ENCODE measurements around the gene WWC1.
"Not testable (repeated sequence)": the region's sequence is repeated elsewhere in the genome, so short reads cannot be mapped to it uniquely, and the experiment has no call there.

WWC1 gene

DNA sequence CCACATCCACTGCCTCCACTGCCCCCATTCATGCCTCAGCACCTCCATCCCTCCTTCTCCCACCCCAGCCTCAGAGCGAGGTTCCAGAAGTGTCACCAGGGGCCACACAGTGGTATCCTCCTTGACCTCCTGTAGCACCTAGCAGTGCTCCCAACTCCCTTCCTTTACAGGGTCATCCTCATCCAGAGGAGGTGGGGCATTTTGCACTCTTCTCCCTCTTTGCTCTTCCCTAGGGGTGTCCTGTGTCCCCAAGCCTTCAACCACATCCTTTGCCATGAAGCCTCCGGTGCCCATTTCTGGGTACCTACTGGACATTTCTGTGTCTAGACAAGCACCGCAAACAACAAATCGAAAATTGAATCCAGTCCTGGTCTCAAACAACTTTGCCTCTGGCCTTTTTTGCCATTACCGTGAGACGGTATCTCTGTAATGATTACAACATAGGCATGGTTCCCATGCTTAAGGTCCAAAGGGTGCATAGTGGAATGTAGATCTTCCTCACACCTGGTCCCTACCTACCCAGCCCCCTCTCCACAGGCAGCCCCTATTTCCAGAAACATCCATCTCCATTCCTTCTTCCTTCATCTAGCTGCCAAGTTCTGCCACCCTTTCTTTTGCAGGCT lies 17.6 kb downstream of the WWC1 start:
- no peak for DNase-seq (ENCODE audit: low read depth)

DNA sequence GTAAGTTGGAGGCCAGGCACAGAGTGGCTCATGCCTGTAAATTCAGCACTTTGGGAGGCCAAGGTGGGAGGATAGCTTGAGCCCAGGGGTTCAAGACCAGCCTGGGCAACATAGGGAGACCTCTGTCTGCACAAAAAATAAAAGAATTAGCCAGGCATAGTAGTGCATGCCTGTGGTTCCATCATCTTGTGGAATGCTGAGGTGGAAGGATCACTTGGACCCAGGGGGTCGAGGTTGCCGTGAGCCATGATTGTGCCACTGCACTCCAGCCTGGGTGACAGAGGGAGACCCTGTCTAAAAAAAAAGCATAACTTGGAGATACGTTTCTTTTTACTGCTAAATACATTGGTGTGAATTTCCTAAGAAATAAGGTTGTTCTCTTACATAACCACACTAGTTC lies 19.1 kb downstream of the WWC1 start:
- DNase-seq (ENCODE audit: low read depth) = not testable (repeated sequence)

- no peak for DNase-seq (ENCODE audit: low read depth)
Observed at GRCh38 chr5:168311061-168311566, 19.7 kb downstream of the WWC1 start.

- DNase-seq (ENCODE audit: low read depth) = no peak
Observed at GRCh38 chr5:168312606-168313295, 21.3 kb downstream of the WWC1 start.

DNA sequence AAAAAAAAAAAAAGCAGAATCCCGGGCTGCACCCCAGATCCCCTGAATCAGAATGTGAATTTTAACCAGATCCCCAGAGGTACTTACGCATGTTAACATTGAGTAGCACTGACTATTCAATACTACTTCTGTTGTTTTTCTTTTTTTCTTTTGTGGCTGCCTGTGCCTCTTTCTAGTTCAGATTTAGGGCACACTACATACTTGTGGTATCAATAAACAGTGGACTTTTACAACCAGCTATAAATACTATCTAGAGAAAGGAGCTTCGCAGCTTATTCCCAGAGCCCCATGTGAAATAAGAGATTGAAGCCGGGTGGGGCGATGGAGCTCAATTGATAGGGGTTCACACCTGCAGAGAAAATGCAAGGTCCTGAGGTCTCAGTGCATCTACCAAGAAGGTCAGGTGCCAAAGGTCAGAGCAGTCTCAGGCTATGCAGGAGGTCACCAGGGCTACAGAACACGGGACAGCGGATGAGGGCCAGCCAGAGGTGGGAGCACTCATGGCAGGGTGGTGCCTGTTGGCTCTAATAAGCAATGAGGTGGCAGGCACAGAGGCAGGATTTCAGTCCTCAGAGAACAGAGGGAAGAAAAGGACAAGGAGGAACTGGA lies 22.3 kb downstream of the WWC1 start:
- DNase-seq (ENCODE audit: low read depth) = no peak

GRCh38 chr5:168314735-168315411 lies 23.4 kb downstream of the WWC1 start:
- DNase-seq (ENCODE audit: low read depth) = no peak

GRCh38 chr5:168315416-168316138 lies 24.1 kb downstream of the WWC1 start:
- DNase-seq (ENCODE audit: low read depth) = no peak

- DNase-seq (ENCODE audit: low read depth) = no peak
Observed at GRCh38 chr5:168316139-168316578, 24.7 kb downstream of the WWC1 start.

DNA sequence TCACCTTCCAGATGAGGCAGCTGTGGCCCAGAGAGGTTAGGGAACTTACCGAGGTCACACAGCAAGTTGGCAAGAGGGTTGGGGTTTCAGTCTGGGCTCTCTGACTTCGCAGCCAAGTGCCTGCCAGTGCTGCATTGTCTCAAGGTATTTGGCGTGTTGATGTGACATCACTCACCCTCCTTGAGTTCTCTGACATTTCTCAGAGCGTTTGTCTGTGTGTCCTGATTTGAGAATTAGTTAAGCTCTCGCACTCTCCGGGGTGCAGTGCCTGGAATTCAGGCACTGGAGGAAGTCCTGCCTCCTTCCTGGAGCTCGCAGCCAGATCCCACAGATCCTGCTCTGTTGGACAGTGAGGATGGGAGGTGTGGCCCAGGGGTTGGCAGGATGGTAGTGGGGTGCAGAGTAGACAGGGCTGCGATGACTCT lies 25.7 kb downstream of the WWC1 start:
- DNase-seq (ENCODE audit: low read depth) = no peak

DNA sequence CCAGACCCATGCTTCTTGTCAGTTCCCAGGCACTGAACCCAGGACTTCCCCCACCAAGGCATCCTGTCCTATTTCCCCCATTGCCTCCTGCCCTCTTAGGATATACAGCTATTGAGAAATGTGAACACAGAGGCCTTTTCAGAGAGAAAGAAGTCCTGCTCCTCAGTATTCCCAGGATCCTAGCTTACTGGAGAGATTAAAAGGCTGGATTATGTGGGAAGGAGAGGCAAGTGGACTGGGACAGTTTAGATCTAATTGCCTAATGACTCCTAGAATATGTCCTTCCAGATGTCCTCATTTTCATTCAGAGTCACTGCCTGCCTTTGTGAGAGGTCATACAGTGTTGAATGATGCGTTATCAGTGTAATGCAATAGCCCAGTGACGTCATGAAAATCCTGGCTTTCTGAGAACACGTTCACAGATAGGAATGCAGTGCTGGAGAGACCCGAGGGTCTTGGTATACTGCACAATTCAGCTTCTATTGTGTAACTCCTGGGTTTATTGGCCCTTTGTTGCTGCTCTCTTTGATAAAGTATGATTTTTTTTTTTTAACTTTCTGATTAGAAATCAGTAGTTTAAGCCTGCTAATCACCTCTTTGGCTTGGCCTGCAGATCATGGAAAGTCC lies 26.2 kb downstream of the WWC1 start:
- DNase-seq (ENCODE audit: low read depth) = no peak

GRCh38 chr5:168318240-168318639 lies 26.8 kb downstream of the WWC1 start:
- no peak for DNase-seq (ENCODE audit: low read depth)

GRCh38 chr5:168319774-168320173 lies 28.3 kb downstream of the WWC1 start:
- no peak for DNase-seq (ENCODE audit: low read depth)

DNA sequence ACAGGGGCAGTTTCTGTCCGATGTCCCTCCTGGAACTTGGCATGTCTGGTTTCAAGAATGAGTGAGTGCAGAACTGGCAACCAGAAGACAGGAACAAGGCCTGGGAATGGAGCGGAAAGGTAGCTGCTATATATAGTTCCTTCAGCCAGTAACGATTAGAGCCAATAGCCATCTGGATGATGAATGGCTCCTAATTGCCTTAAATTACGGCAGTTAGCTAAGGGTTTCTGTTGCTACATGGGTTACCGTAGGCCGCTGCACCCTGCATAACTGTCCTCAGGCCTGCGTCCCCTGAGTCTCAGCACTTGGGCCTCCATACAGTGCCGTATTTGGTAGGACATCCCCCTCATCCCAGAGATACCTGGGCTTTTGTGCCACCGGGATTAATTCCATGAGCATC lies 29.4 kb downstream of the WWC1 start:
- no peak for DNase-seq (ENCODE audit: low read depth)

DNA sequence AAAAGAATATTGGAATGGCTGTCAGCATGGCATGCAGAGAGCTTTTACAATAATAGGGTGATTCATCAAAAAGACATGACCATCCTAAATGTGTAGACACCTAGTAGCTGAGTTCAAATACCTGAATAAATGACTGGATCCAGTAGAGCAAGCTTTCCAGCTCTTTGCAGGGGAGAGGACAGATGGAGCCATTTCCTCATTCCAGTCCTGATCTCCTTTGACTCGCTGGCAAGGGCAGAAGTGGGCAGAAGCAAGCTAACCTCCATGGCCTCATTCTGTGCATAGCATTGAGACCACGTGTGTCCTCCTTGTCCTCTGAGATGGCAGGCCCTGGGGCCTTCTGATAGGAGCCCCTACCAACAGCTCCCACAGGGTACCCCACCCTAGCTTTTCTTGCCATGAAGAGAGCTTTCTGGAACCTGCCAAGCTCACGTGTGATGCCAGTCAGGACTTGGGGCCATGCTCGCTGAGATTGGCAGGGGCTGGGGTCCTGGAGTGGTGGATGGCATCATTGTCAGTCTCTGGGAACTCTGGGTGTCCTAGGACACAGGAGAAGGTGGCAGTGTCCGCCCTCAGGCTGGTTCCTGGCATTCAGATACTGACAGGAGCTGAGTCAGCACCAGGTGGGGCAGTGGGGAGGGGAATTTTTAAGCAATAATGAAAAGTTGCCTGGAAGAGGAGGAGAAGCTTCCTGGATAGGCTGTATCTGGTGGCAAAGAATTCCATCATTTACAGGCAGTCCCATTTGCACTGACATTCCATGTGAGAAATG lies 33.6 kb downstream of the WWC1 start:
- no peak for DNase-seq (ENCODE audit: low read depth)

- DNase-seq (ENCODE audit: low read depth) = no peak
Observed at GRCh38 chr5:168327019-168327421, 35.6 kb downstream of the WWC1 start.

- no peak for DNase-seq (ENCODE audit: low read depth)
Observed at GRCh38 chr5:168327451-168327850, 36.0 kb downstream of the WWC1 start.

GRCh38 chr5:168327994-168328393 lies 36.5 kb downstream of the WWC1 start:
- DNase-seq (ENCODE audit: low read depth) = no peak

- DNase-seq (ENCODE audit: low read depth) = no peak
Observed at GRCh38 chr5:168328814-168329213, 37.4 kb downstream of the WWC1 start.

DNA sequence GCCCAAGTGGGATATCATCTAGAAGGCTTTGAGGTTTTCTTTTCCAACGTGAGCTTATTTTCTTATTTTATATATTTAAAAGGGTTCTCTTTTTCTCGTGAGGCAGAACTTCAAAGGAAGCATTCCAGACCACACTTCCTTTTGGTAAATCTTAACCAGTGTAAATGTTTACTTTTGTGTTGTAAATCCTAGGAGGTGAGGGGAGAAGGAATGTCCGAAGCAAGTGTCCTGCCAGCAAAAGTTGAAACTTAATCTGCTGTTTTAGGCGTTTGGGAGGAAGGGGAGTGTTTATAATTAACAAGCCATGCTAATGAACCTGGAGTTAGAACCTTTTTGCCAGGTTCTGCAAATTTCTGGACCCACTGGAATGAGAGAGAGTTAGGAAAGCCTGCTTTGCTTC lies 37.9 kb downstream of the WWC1 start:
- DNase-seq (ENCODE audit: low read depth) = no peak

- DNase-seq (ENCODE audit: low read depth) = no peak
Observed at GRCh38 chr5:168332042-168332441, 40.6 kb downstream of the WWC1 start.

DNA sequence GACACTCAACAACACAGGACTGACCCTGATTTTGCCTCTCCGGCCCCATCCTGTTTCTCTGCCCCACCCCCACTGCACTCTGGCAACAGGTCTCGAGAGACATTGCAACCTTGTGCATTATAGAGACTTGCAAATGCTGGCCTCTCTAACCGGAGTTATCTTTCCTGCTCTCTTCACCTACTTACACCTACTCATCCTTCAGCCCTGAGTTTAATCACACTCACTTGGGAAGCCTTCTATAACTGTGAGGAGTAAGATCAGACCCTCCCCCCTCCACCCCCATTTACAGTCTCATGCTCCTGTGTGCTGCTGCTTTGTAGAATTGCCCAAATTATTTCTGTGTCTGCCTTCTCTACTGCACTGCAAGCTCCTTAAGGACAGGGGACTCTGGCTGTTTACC lies 42.8 kb downstream of the WWC1 start:
- no peak for DNase-seq (ENCODE audit: low read depth)

Data from stimulated activated CD8-positive, alpha-beta memory T cell treated with anti-CD3 and anti-CD28 coated beads, Interleukin-4, amount 100 ng/mL, for 24 hours (primary cell).